Suprapubic skin (tissue), 4 donors: ENCODE measurements around the gene ENDOG. TPM values are rescaled to one million over a fixed set of nuclear protein-coding genes. Genes with fewer than 3 reads are reported as not detected.
"Not testable (repeated sequence)": the region's sequence is repeated elsewhere in the genome, so short reads cannot be mapped to it uniquely, and the experiment has no call there.

Source experiments
- DNase-seq, 2 donors: peaks; one replicate each; pipeline ENCODE4 v3.0.0-alpha.2; 2019; ENCODE audit warnings: low spot score in 2 of 2
- H3K27ac ChIP-seq: fragments of 200-600 bp; sonication (generic); one replicate; pipeline ENCODE4 v1.5.1; 2019
- H3K27me3 ChIP-seq: fragments of 200-600 bp; sonication (generic); one replicate; pipeline ENCODE4 v1.5.1; 2019
- H3K36me3 ChIP-seq: fragments of 200-600 bp; sonication (generic); one replicate; pipeline ENCODE4 v1.5.1; 2019
- H3K4me1 ChIP-seq: fragments of 200-600 bp; sonication (generic); one replicate; pipeline ENCODE4 v1.5.1; 2019
- H3K4me3 ChIP-seq: fragments of 200-600 bp; sonication (generic); one replicate; pipeline ENCODE4 v1.5.1; 2019; ENCODE audit warnings: mild to moderate bottlenecking
- H3K9me3 ChIP-seq: fragments of 200-600 bp; sonication (generic); one replicate; pipeline ENCODE4 v1.5.1; 2019
- CTCF ChIP-seq, 2 donors: fragments of 200-600 bp in 1 of 2; fragments of 450-650 bp in 1 of 2; sonication (generic) in 1 of 2; IDR thresholded peaks; one replicate each; pipeline ENCODE4 v1.5.1; 2016 to 2019; ENCODE audit warnings: antibody characterized with exemption in 2 of 2, mild to moderate bottlenecking in 1 of 2, moderate library complexity in 1 of 2
- EP300 ChIP-seq: sonication (generic); formaldehyde crosslinking; IDR thresholded peaks from one replicate; pipeline ENCODE4 v1.6.1; 2017; ENCODE audit warnings: antibody characterized with exemption
- POLR2A ChIP-seq, 2 donors: fragments of 450-650 bp; IDR thresholded peaks; one replicate each; pipeline ENCODE4 v1.6.1; 2017; ENCODE audit warnings: antibody characterized with exemption in 2 of 2, mild to moderate bottlenecking in 2 of 2, moderate library complexity in 2 of 2
- POLR2AphosphoS5 ChIP-seq, 3 donors: sonication (generic); formaldehyde crosslinking; IDR thresholded peaks; one replicate each; pipeline ENCODE4 v1.6.1; 2017; ENCODE audit warnings: antibody characterized with exemption in 3 of 3
- WGBS: methylation state at CpG from one replicate; pipeline ENCODE4 v1.1.5; 2018; 5-methylcytosine and 5-hydroxymethylcytosine counted together
- total RNA-seq, 4 donors: library from RNA; depleted of rRNA; stranded (reverse); fragments of >200 nt; gene quantifications; one replicate each; pipeline ENCODE4 v1.1.0, GENCODE V29; 2016

The ENDOG gene
- total RNA-seq, 4 donors from 2014 or later, result 11.5 to 34.0 (median 21.6) TPM

DNA sequence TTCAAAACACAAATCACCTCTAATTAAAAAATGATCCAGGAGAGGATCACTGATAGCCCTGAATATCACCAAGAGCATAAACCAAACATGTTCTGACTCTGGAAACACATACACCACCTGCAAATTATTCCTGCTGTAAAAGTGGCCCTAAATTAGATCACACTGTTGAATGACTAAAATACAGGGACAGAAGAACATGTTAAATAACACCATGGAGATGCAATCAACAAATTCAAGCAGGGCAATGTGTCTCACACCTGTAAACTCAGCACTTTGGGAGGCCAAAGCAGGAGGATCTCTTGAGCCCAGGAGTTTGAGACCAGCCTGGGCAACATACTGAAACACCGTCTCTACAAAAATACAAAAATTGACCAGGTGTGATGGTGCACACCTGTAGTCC, 29.5 kb downstream of the ENDOG start:
- no peak for DNase-seq
- WGBS, result 100% methylated on average over 1 of the region's 1 CpG
- Histone ChIP-seq H3K4me1 (peaks cover 22% of the 10 kb centered on the region), H3K4me3 (no peak overlapping the region), H3K36me3 (peaks cover under 1% of the 10 kb centered on the region), H3K27ac (no peak overlapping the region), H3K9me3 (no peaks in the 10 kb centered on the region), H3K27me3 (no peaks in the 10 kb centered on the region)
- TF ChIP-seq POLR2AphosphoS5 (IDR thresholded peaks at IDR 0.05) (no peak), POLR2A (IDR thresholded peaks at IDR 0.05) (no peak), EP300 (no peak), CTCF (IDR thresholded peaks at IDR 0.05) (no peak)

DNA sequence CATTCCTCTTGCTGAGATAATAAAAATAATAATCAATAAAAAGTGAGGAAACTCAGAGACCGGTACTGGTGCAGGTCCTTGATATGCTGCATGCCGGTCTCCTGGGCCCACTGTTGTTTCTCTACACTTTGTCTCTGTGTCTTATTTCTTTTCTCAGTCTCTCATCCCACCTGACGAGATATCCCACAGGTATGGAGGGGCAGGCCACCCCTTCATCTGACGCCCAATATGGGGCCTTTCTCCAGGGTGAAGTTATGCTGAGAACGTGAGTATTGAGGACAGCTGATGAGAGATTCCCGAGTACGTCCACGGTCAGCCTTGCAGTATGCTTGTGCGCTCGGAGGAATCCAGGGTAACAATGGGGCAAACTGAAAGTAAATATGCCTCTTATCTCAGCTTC, 32.7 kb downstream of the ENDOG start:
- WGBS, result 94% methylated on average over 10 of the region's 10 CpGs

GRCh38 chr9:128851779-128852600, 33.7 kb downstream of the ENDOG start:
- not testable (repeated sequence) for H3K4me3 ChIP-seq, H3K4me1 ChIP-seq, DNase-seq, H3K27me3 ChIP-seq, H3K27ac ChIP-seq, H3K36me3 ChIP-seq, H3K9me3 ChIP-seq
- TF ChIP-seq CTCF (IDR thresholded peaks at IDR 0.05), result peak; percentile 58 to 64
- 60% methylated on average over 10 of the region's 10 CpGs for WGBS

More for the DNA sequence above, 32.7 kb downstream of the ENDOG start:
- not testable (repeated sequence) for H3K4me1 ChIP-seq, H3K9me3 ChIP-seq, H3K36me3 ChIP-seq, H3K27me3 ChIP-seq, H3K27ac ChIP-seq, H3K4me3 ChIP-seq, DNase-seq

DNA sequence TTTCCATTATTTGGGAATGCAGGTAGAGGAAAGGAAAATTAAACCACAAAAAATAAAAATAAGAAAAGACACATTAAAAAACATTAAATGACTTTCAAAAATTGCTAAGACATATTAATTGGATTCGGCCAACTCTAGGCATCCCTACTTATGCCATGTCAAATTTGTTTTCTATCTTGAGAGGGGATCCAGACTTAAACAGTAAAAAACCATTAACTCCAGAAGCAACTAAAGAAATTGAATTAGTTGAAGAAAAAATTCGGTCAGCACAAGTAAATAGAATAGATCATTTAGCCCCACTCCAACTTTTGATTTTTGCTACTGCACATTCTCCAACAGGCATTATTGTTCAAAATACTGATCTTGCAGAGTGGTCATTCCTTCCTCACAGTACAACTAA, 34.3 kb downstream of the ENDOG start:
- not testable (repeated sequence) for H3K27me3 ChIP-seq, DNase-seq, H3K4me3 ChIP-seq, H3K36me3 ChIP-seq, H3K9me3 ChIP-seq, H3K27ac ChIP-seq
- WGBS, result 66% methylated on average over 2 of the region's 2 CpGs
- peaks cover 14% of the 10 kb centered on the region for H3K4me1 ChIP-seq

- H3K27me3 ChIP-seq, H3K4me3 ChIP-seq, DNase-seq, H3K27ac ChIP-seq, H3K36me3 ChIP-seq, H3K9me3 ChIP-seq: not testable (repeated sequence)
- H3K4me1 ChIP-seq, result peaks cover 14% of the 10 kb centered on the region
- WGBS, result 89% methylated on average over 6 of the region's 6 CpGs
Measured at GRCh38 chr9:128854454-128854853, 36.2 kb downstream of the ENDOG start.

DNA sequence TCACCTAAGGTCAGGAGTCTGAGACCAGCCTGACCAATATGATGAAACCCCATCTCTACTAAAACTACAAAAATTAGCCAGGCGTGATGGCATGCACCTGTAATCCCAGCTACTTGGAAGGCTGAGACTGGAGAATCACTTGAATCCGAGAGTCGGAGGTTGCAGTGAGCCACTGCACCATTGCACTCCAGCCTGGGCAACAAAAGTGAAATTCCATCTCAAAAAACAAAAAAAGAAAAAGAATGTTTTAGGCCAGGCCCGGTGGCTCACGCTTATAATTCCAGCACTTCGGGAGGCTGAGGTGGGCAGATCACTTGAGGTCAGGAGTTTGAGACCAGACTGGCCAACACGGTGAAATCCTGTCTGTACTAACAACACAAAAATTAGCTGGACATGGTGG, 40.2 kb downstream of the ENDOG start:
- DNase-seq, H3K4me3 ChIP-seq, H3K27ac ChIP-seq, H3K9me3 ChIP-seq, H3K36me3 ChIP-seq, H3K27me3 ChIP-seq: not testable (repeated sequence)
- 95% methylated on average over 7 of the region's 7 CpGs for WGBS
- peaks cover 45% of the 10 kb centered on the region for H3K4me1 ChIP-seq

DNA sequence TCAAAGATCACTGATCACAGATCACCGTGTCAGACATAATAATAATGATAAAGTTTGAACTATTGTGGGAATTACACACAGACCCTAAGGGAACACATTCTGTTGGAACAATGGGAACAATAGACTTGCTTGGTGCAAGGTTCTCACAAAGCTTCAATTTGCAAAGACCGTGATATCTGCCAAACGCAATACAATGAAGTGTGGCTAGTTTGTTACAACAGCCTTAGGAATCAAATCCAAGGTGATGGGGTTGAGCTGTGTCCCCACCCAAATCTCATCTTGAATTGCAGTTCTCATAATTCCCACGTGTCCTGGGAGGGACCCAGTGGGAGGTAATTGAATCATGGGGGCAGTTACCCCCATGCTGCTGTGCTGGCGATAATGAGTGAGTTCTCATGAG, 42.6 kb downstream of the ENDOG start:
- H3K27me3 ChIP-seq, result no peaks in the 10 kb centered on the region
- peaks cover 48% of the 10 kb centered on the region for H3K4me1 ChIP-seq
- 76% methylated on average over 5 of the region's 5 CpGs for WGBS
- DNase-seq, result no peak
- TF ChIP-seq POLR2AphosphoS5 (IDR thresholded peaks at IDR 0.05) (no peak), POLR2A (IDR thresholded peaks at IDR 0.05) (no peak), CTCF (IDR thresholded peaks at IDR 0.05) (no peak), EP300 (no peak)
- H3K36me3 ChIP-seq, result no peaks in the 10 kb centered on the region
- no peak overlapping the region for H3K4me3 ChIP-seq
- no peak overlapping the region for H3K27ac ChIP-seq
- no peaks in the 10 kb centered on the region for H3K9me3 ChIP-seq
